Astrocyte (in vitro differentiated cells and primary cell): Measurements from ENCODE around the gene POMT2. TPM values are rescaled to one million over a fixed set of nuclear protein-coding genes. Genes with fewer than 3 reads are reported as not detected.

Experiments used
- DNase-seq: peaks from one replicate; pipeline ENCODE4 v3.0.0-alpha.2; 2010; ENCODE audit warnings: low read depth
- FAIRE-seq: peaks from 2 replicates; lab custom pipeline; 2011; peaks lifted over from hg19 to GRCh38; lab: Jason Lieb, UNC
- H2AFZ ChIP-seq: 2 replicates; pipeline ENCODE4 v1.6.0; 2012; ENCODE audit warnings: low read depth, low read length, inconsistent platforms
- H3K27ac ChIP-seq: 2 replicates; pipeline ENCODE4 v1.5.1; 2011; ENCODE audit warnings: low read depth, low read length, inconsistent platforms
- H3K27me3 ChIP-seq: 2 replicates; pipeline ENCODE4 v1.6.0; 2011; ENCODE audit warnings: low read length, inconsistent platforms; ENCODE audit not compliant: insufficient read depth
- H3K36me3 ChIP-seq: 2 replicates; pipeline ENCODE4 v1.5.1; 2011; ENCODE audit warnings: low read length, inconsistent platforms; ENCODE audit not compliant: insufficient read depth
- H3K4me1 ChIP-seq: 2 replicates; pipeline ENCODE4 v1.5.1; 2011; ENCODE audit warnings: low read length, inconsistent platforms; ENCODE audit not compliant: insufficient read depth
- H3K4me2 ChIP-seq: 2 replicates; pipeline ENCODE4 v1.6.0; 2012; ENCODE audit warnings: low read length, inconsistent platforms
- H3K4me3 ChIP-seq: 2 replicates; pipeline ENCODE4 v1.5.1; 2011; ENCODE audit warnings: low read depth, mild to moderate bottlenecking, low read length, inconsistent platforms; ENCODE audit not compliant: insufficient read depth
- H3K79me2 ChIP-seq: 2 replicates; pipeline ENCODE4 v1.6.0; 2012; ENCODE audit warnings: mild to moderate bottlenecking, low read length, inconsistent platforms; ENCODE audit not compliant: insufficient read depth
- H3K9ac ChIP-seq: 2 replicates; pipeline ENCODE4 v1.6.0; 2012; ENCODE audit warnings: mild to moderate bottlenecking, low read length, inconsistent platforms
- H3K9me3 ChIP-seq: 2 replicates; pipeline ENCODE4 v1.5.1; 2012; ENCODE audit warnings: low read depth, mild to moderate bottlenecking, low read length, inconsistent platforms; ENCODE audit not compliant: insufficient read depth
- H4K20me1 ChIP-seq: 2 replicates; pipeline ENCODE4 v1.6.0; 2012; ENCODE audit warnings: low read length, inconsistent platforms; ENCODE audit not compliant: insufficient read depth
- H3K27ac Mint-ChIP-seq: one replicate; pipeline ENCODE4 v1.8.0; 2021; ENCODE audit warnings: mild to moderate bottlenecking, mixed read lengths; ENCODE audit not compliant: unreplicated experiment
- H3K27me3 Mint-ChIP-seq: one replicate; pipeline ENCODE4 v1.8.0; 2021; ENCODE audit warnings: low read depth, mixed read lengths; ENCODE audit not compliant: unreplicated experiment
- H3K36me3 Mint-ChIP-seq: one replicate; pipeline ENCODE4 v1.8.0; 2021; ENCODE audit warnings: low read depth, mixed read lengths; ENCODE audit not compliant: unreplicated experiment
- H3K4me1 Mint-ChIP-seq: one replicate; pipeline ENCODE4 v1.8.0; 2021; ENCODE audit warnings: low read depth, mixed read lengths; ENCODE audit not compliant: unreplicated experiment
- H3K4me3 Mint-ChIP-seq: one replicate; pipeline ENCODE4 v1.8.0; 2021; ENCODE audit warnings: mild to moderate bottlenecking, moderate library complexity, mixed read lengths; ENCODE audit not compliant: unreplicated experiment
- H3K9me3 Mint-ChIP-seq: one replicate; pipeline ENCODE4 v1.8.0; 2021; ENCODE audit warnings: mild to moderate bottlenecking, mixed read lengths; ENCODE audit not compliant: unreplicated experiment
- EZH2 ChIP-seq: IDR thresholded peaks from 2 replicates; pipeline ENCODE4 v1.6.1; 2012; ENCODE audit warnings: mild to moderate bottlenecking, low read length, inconsistent platforms; ENCODE audit not compliant: insufficient read depth
- microRNA-seq: library from miRNA; unstranded; fragments of <30 nt; microRNA quantifications from one replicate; pipeline ENCODE4 v1.2.0, GENCODE V29; 2020
- total RNA-seq: library from RNA; stranded (reverse); gene quantifications from 2 replicates; pipeline ENCODE4 v1.2.1, GENCODE V29; 2021
- TF ChIP-seq, protein P1 (sequence below): IDR thresholded peaks from 2 replicates; pipeline ENCODE4 v1.5.1; 2011; ENCODE audit warnings: low read depth, mild to moderate bottlenecking, inconsistent platforms, low read length, moderate library complexity; ENCODE audit not compliant: insufficient read depth

Gene POMT2
- total RNA-seq, 1 donor from 2014 or later: 53.4 TPM

DNA sequence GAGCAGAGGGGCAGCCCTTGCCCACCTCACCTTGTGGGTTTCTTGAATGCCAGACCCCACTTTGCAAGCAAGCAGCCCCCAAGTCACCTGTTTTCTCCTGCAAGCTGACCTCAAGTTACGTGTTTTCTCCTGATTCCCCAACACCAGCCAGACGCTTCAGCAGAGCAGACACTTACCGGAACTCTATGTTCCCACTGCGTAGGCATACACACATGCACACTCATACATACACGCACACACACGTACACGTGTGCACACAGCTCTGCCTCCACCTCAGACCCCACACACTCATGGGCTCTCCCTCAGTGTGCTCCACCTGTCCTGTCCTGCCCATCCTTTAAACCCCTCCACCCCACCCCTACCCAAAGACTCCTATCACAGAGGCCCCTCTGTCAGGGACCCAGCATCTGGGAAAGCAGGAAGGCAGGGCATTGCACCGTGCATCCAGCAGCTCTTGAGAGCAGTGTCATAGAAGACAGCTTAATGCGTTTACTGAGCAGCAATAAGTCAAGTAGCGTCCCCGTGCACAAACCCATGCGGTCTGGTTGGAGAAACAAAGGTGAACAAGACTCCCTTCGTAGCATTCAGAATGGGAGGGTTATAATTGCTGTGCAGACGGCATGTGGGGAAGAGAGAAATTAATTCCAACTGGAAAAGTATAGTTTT, 94.7 kb downstream of the POMT2 start:
- no peak for DNase-seq
- Histone ChIP-seq H3K79me2 (no peaks in the 10 kb centered on the region), H3K27me3 (no peaks in the 10 kb centered on the region), H4K20me1 (no peaks in the 10 kb centered on the region), H3K9ac (no peak overlapping the region), H3K9me3 (no peaks in the 10 kb centered on the region), H3K27ac (no peak overlapping the region), H3K4me3 (no peak overlapping the region), H3K4me1 (no peaks in the 10 kb centered on the region), H2AFZ (no peak overlapping the region), H3K36me3 (no peaks in the 10 kb centered on the region), H3K4me2 (no peak overlapping the region)
- Mint-ChIP-seq H3K27me3 (peaks cover 33% of the 10 kb centered on the region), H3K36me3 (peaks cover 27% of the 10 kb centered on the region), H3K4me3 (no peak overlapping the region), H3K9me3 (peaks cover 6% of the 10 kb centered on the region), H3K4me1 (peaks cover 4% of the 10 kb centered on the region), H3K27ac (no peak overlapping the region)
- no peak for FAIRE-seq
- TF ChIP-seq, protein P1, sequence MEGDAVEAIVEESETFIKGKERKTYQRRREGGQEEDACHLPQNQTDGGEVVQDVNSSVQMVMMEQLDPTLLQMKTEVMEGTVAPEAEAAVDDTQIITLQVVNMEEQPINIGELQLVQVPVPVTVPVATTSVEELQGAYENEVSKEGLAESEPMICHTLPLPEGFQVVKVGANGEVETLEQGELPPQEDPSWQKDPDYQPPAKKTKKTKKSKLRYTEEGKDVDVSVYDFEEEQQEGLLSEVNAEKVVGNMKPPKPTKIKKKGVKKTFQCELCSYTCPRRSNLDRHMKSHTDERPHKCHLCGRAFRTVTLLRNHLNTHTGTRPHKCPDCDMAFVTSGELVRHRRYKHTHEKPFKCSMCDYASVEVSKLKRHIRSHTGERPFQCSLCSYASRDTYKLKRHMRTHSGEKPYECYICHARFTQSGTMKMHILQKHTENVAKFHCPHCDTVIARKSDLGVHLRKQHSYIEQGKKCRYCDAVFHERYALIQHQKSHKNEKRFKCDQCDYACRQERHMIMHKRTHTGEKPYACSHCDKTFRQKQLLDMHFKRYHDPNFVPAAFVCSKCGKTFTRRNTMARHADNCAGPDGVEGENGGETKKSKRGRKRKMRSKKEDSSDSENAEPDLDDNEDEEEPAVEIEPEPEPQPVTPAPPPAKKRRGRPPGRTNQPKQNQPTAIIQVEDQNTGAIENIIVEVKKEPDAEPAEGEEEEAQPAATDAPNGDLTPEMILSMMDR: no peak
- no peak for TF ChIP-seq EZH2

DNA sequence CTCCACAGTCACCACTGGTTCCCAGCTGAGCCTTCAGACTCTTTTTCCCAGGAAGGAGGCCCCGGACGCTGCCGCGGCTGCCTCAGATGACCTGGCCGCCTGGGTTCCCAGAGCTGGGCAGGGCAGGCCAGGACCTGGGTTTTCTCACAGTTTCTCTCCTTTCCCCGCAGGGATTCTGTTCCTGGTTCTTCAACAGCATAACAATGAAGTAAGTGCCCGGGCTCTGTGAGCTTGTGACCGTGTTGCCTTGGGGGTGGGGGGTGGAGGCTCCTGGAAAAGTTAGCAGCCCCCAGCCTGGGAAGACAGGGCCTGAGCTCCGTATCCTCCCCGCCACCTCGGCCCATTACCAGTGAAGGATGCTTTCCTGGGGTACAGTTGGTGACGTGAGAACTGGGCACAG, 95.4 kb downstream of the POMT2 start:
- Mint-ChIP-seq H3K4me3 (no peak overlapping the region), H3K27ac (no peak overlapping the region), H3K36me3 (peaks cover 23% of the 10 kb centered on the region), H3K27me3 (peaks cover 29% of the 10 kb centered on the region), H3K9me3 (peaks cover 3% of the 10 kb centered on the region), H3K4me1 (peaks cover 7% of the 10 kb centered on the region)
- Histone ChIP-seq H3K9me3 (no peaks in the 10 kb centered on the region), H3K4me2 (no peak overlapping the region), H3K4me3 (no peak overlapping the region), H3K4me1 (no peaks in the 10 kb centered on the region), H3K9ac (no peak overlapping the region), H3K27ac (no peak overlapping the region), H2AFZ (no peak overlapping the region), H4K20me1 (no peaks in the 10 kb centered on the region), H3K79me2 (no peaks in the 10 kb centered on the region), H3K36me3 (no peaks in the 10 kb centered on the region), H3K27me3 (no peaks in the 10 kb centered on the region)
- DNase-seq: no peak
- FAIRE-seq: no peak
- TF ChIP-seq, protein P1: no peak
- no peak for TF ChIP-seq EZH2

Small RNA genes lying within 50 kb of the gene (microRNA-seq; reads per million reads assigned to microRNA genes)
- gene MIR1260A: not detected

Other genes with a start within 250 kb of the POMT2 start
- 16.7 and 20.2 TPM in 2 replicates for gene CIPC, start 222.6 kb downstream of the POMT2 start, total RNA-seq
- 0.50 and 0.52 TPM in 2 replicates for gene ZDHHC22, start 179.1 kb downstream of the POMT2 start, total RNA-seq
- 11.3 and 22.8 TPM in 2 replicates for gene TMEM63C, start 139.1 kb downstream of the POMT2 start, total RNA-seq
- gene NGB, start 49.7 kb downstream of the POMT2 start, total RNA-seq: not detected in 2 replicates
- gene GSTZ1, start 153 bp upstream of the POMT2 start, total RNA-seq: 17.6 and 18.0 TPM in 2 replicates
- gene TMED8, start 56.2 kb upstream of the POMT2 start, total RNA-seq: 10.0 and 10.2 TPM in 2 replicates
- 2.1 and 2.9 TPM in 2 replicates for gene SAMD15, start 56.5 kb upstream of the POMT2 start, total RNA-seq
- gene NOXRED1, start 102.6 kb upstream of the POMT2 start, total RNA-seq: 0.72 and 0.82 TPM in 2 replicates
- 22.9 and 24.0 TPM in 2 replicates for gene VIPAS39, start 136.7 kb upstream of the POMT2 start, total RNA-seq
- 157 and 177 TPM in 2 replicates for gene AHSA1, start 137.2 kb upstream of the POMT2 start, total RNA-seq
- gene ISM2, start 177.9 kb upstream of the POMT2 start, total RNA-seq: 0.39 and 0.50 TPM in 2 replicates